Measurements from ENCODE around the gene PMEPA1.

DNA sequence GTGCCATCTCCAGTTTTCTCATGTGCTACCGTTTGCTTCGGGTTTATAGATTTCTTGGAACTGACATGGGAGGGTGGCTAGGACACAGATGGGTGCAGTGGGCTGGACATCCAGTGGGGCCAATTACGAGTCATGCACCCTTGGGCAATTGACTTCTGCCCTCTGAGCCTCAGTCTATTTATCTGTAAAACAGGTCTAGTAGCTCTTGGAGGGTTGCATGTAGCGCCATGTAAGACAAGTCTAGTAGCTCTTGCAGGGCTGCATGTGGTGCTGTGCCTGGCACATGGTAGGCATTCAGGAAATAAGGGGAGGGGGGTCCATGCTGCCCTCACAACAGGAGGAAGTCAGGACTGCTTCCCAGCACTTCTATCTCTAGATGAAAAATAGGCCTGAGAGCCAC, 15.3 kb downstream of the PMEPA1 start:
- TF ChIP-seq, protein P1, sequence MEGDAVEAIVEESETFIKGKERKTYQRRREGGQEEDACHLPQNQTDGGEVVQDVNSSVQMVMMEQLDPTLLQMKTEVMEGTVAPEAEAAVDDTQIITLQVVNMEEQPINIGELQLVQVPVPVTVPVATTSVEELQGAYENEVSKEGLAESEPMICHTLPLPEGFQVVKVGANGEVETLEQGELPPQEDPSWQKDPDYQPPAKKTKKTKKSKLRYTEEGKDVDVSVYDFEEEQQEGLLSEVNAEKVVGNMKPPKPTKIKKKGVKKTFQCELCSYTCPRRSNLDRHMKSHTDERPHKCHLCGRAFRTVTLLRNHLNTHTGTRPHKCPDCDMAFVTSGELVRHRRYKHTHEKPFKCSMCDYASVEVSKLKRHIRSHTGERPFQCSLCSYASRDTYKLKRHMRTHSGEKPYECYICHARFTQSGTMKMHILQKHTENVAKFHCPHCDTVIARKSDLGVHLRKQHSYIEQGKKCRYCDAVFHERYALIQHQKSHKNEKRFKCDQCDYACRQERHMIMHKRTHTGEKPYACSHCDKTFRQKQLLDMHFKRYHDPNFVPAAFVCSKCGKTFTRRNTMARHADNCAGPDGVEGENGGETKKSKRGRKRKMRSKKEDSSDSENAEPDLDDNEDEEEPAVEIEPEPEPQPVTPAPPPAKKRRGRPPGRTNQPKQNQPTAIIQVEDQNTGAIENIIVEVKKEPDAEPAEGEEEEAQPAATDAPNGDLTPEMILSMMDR (IDR thresholded peaks at IDR 0.05): no peak
- TF ChIP-seq EZH2 (IDR thresholded peaks at IDR 0.05; ENCODE audit: borderline replicate concordance, insufficient read depth, low read depth, low read length, poor library complexity, severe bottlenecking): no peak
